Lower leg skin (tissue), 4 donors: ENCODE measurements around the gene PRKCE. TPM values are rescaled to one million over a fixed set of nuclear protein-coding genes. Genes with fewer than 3 reads are reported as not detected.
A peak's percentile ranks its signal among the peaks of the same experiment; 100 is the strongest.

Experiments used
- DNase-seq, 2 donors: peaks; one replicate each; pipeline ENCODE4 v3.0.0-alpha.2; 2019; ENCODE audit warnings: low spot score in 2 of 2
- H3K4me3 ChIP-seq: fragments of 200-600 bp; sonication (generic); 2 replicates; pipeline ENCODE4 v1.5.1; 2017; ENCODE audit warnings: mild to moderate bottlenecking, low read depth; ENCODE audit not compliant: poor library complexity, severe bottlenecking
- POLR2A ChIP-seq, 2 donors: fragments of 450-650 bp; IDR thresholded peaks; one replicate each; pipeline ENCODE4 v1.6.1; 2016 to 2017; ENCODE audit warnings: antibody characterized with exemption in 2 of 2, mild to moderate bottlenecking in 1 of 2, moderate library complexity in 1 of 2
- WGBS, 2 donors: methylation state at CpG; one replicate each; pipeline ENCODE4 v1.1.5; 2018; 5-methylcytosine and 5-hydroxymethylcytosine counted together
- intact Hi-C: fragments of 100-400 bp; cut with DNase I; formaldehyde crosslinking; loops from one replicate; pipeline ENCODE4 v1.15.0; 2023; ENCODE audit warnings: low total_unique reads
- total RNA-seq, 4 donors: library from RNA; depleted of rRNA; stranded (reverse); fragments of >200 nt; gene quantifications; one replicate each; pipeline ENCODE4 v1.1.0, GENCODE V29; 2016
- TF ChIP-seq, protein P1 (sequence below), 3 donors: fragments of 450-650 bp; IDR thresholded peaks; one replicate each; pipeline ENCODE4 v1.5.1; 2016; ENCODE audit warnings: antibody characterized with exemption in 3 of 3, mild to moderate bottlenecking in 3 of 3, moderate library complexity in 2 of 3

Gene PRKCE
- 10 to 100 TPM in 1 of 4 donors, 1 to 10 TPM in 3; 3.5 to 10.3 (median 6.1) TPM for total RNA-seq

GRCh38 chr2:45651415-45652089 is at the start of gene PRKCE:
PRKCE (plus strand) TSS chr2:45651675.
- intact Hi-C loops: no loop called here
- DNase-seq: peak; percentile 42 to 93

DNA sequence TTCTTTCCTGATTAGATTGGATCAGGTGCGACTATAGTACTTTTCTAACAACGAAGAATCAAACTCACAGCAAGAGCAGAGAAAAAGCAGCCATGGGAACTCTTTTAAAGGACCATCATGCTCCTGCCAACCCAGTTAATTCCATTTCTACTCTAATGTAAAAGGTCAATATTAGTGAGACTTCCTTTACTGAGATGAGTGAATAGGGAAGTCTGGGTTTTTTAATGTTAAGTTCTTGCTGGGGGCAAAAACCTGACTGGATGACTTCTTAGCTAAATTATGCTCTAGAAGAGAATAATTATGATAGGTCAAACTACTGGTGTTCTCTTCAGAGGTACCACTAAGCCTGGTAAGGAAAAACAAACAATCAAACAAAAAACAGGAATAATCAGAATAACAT is 48.9 kb upstream of the PRKCE start:
- no peak overlapping the region for H3K4me3 ChIP-seq
- WGBS, 2 donors: 94 to 95% methylated on average over 2 of the region's 2 CpGs
- TF ChIP-seq POLR2A (IDR thresholded peaks at IDR 0.05): no peak
- TF ChIP-seq, protein P1, sequence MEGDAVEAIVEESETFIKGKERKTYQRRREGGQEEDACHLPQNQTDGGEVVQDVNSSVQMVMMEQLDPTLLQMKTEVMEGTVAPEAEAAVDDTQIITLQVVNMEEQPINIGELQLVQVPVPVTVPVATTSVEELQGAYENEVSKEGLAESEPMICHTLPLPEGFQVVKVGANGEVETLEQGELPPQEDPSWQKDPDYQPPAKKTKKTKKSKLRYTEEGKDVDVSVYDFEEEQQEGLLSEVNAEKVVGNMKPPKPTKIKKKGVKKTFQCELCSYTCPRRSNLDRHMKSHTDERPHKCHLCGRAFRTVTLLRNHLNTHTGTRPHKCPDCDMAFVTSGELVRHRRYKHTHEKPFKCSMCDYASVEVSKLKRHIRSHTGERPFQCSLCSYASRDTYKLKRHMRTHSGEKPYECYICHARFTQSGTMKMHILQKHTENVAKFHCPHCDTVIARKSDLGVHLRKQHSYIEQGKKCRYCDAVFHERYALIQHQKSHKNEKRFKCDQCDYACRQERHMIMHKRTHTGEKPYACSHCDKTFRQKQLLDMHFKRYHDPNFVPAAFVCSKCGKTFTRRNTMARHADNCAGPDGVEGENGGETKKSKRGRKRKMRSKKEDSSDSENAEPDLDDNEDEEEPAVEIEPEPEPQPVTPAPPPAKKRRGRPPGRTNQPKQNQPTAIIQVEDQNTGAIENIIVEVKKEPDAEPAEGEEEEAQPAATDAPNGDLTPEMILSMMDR (IDR thresholded peaks at IDR 0.05): no peak
- intact Hi-C loops: no loop called here
- DNase-seq: no peak

More at GRCh38 chr2:45651415-45652089, at the start of gene PRKCE:
- peak within 1 kb of the TSS; percentile 59 for H3K4me3 ChIP-seq
- WGBS, 2 donors: 0% methylated on average over 23 to 26 of the region's 66 CpGs
- TF ChIP-seq, protein P1 (IDR thresholded peaks at IDR 0.05): no peak
- no peak for TF ChIP-seq POLR2A (IDR thresholded peaks at IDR 0.05)

DNA sequence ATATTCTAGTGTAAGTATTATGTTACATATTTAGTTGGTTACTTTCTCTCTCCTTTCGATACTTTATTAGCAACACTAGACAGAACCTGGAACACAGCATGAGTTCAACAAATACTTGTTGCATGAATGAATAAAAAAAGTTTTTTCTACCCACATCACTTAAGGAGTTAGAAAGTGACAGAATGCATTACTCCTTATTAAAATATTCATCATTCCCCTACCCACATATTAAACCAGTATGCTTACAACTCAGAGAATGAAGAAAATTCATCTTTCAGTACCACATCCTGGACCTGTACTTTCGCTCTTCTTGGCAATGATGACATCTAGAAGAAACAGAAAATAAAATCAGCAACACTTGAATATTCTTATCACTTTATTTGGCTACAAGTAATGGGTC is 46.4 kb upstream of the PRKCE start:
- no peak for TF ChIP-seq POLR2A (IDR thresholded peaks at IDR 0.05)
- TF ChIP-seq, protein P1 (IDR thresholded peaks at IDR 0.05): no peak
- 91 to 97% methylated on average over 2 of the region's 2 CpGs for WGBS, 2 donors
- intact Hi-C loops: no loop called here
- DNase-seq: no peak
- no peak overlapping the region for H3K4me3 ChIP-seq

DNA sequence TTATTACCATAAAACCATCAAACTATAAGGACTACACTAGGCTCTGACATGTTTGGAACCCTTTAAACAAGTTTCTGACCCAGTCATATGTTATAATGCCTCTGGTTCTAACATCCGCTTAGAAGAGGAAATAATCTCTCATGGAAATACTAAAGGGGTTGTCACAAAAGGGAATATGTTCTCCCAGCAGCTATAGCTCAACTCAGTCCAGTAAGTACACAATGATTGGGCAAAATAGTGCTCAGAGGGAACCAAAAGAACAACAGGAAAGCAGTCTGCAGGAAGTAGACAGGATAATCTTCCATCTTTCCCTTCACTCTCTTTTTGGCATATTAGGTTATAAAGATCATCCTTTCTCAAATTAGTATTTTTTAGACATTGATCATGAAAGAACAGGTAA is 44.7 kb upstream of the PRKCE start:
- TF ChIP-seq, protein P1 (IDR thresholded peaks at IDR 0.05): no peak
- no peak for TF ChIP-seq POLR2A (IDR thresholded peaks at IDR 0.05)

GRCh38 chr2:45607701-45608100 is 43.8 kb upstream of the PRKCE start:
- no peak for DNase-seq
- no peak for TF ChIP-seq POLR2A (IDR thresholded peaks at IDR 0.05)
- TF ChIP-seq, protein P1 (IDR thresholded peaks at IDR 0.05): no peak
- no peak overlapping the region for H3K4me3 ChIP-seq
- intact Hi-C loops: no loop called here
- 65 to 70% methylated on average over 1 of the region's 1 CpG for WGBS, 2 donors

More for the DNA sequence above, 44.7 kb upstream of the PRKCE start:
- 68 to 88% methylated on average over 1 of the region's 1 CpG for WGBS, 2 donors
- DNase-seq: no peak
- no peak overlapping the region for H3K4me3 ChIP-seq
- intact Hi-C loops: no loop called here
